HepG2 (cell line): Measurements from ENCODE around the gene RHOG. TPM values are rescaled to one million over a fixed set of nuclear protein-coding genes. Genes with fewer than 3 reads are reported as not detected.
A peak's percentile ranks its signal among the peaks of the same experiment; 100 is the strongest.

Experiments used
- ATF4 ChIP-seq, 2 experiments: fragments of 450-650 bp in 1 of 2; sonication (generic) in 1 of 2; formaldehyde crosslinking; IDR thresholded peaks; 2 replicates each; pipeline versions ENCODE4 v1.5.0 to v1.8.0; 2020 to 2022; ENCODE audit warnings: mild to moderate bottlenecking in 1 of 2, missing genetic modification reagents in 1 of 2
- HCFC1 ChIP-seq: fragments of 150-350 bp; IDR thresholded peaks from 2 replicates; pipeline ENCODE4 v1.6.1; 2014; ENCODE audit warnings: low read depth, low read length
- HIC2 ChIP-seq: sonication (generic); formaldehyde crosslinking; IDR thresholded peaks from 2 replicates; pipeline ENCODE4 v1.9.0; 2022; ENCODE audit warnings: low read depth, missing genetic modification reagents
- NFYB ChIP-seq: sonication (generic); formaldehyde crosslinking; IDR thresholded peaks from 2 replicates; pipeline ENCODE4 v1.4.0; 2020; ENCODE audit warnings: missing genetic modification reagents
- SP4 ChIP-seq: sonication (generic); formaldehyde crosslinking; IDR thresholded peaks from 2 replicates; pipeline ENCODE4 v1.8.1; 2023; ENCODE audit warnings: mild to moderate bottlenecking, missing genetic modification reagents
- ZNF292 ChIP-seq: sonication (generic); formaldehyde crosslinking; IDR thresholded peaks from 2 replicates; pipeline ENCODE4 v1.8.1; 2022; ENCODE audit warnings: mild to moderate bottlenecking, low read depth, missing genetic modification reagents, borderline replicate concordance
- ZNF343 ChIP-seq: sonication (generic); formaldehyde crosslinking; IDR thresholded peaks from 2 replicates; pipeline ENCODE4 v1.4.0; 2020; ENCODE audit warnings: mild to moderate bottlenecking, missing genetic modification reagents
- ZNF446 ChIP-seq: sonication (generic); formaldehyde crosslinking; IDR thresholded peaks from 2 replicates; pipeline ENCODE4 v1.5.0; 2020; ENCODE audit warnings: mild to moderate bottlenecking, missing genetic modification reagents
- ZNF563 ChIP-seq: sonication (generic); formaldehyde crosslinking; IDR thresholded peaks from 2 replicates; pipeline ENCODE4 v1.8.0; 2022; ENCODE audit warnings: mild to moderate bottlenecking, moderate library complexity, missing genetic modification reagents
- polyA plus RNA-seq, 8 experiments: library from polyadenylated mRNA; depleted of rRNA in 3 of 8; stranded (reverse) in 7 of 8; unstranded in 1 of 8; fragments of >200 nt; fragmentation: Illumina TruSeq in 4 of 8; extraction: Trizol in 4 of 8; gene quantifications; 2 replicates each; pipeline versions ENCODE4 v1.2.1 to v1.2.3, GENCODE V29; 2011 to 2016; ENCODE audit warnings: low read depth in 4 of 8, missing spikeins in 1 of 8, mixed read lengths in 1 of 8; ENCODE audit not compliant: insufficient read depth in 1 of 8
- total RNA-seq, 5 experiments: library from RNA; depleted of rRNA; stranded (reverse); fragments of >200 nt; fragmentation: Illumina TruSeq; extraction: Trizol; gene quantifications; 2 replicates each; pipeline ENCODE4 v1.2.3, GENCODE V29; 2016; ENCODE audit warnings: low read depth in 1 of 5
- TF ChIP-seq, protein P1 (sequence below): sonication (generic); formaldehyde crosslinking; IDR thresholded peaks from 2 replicates; pipeline ENCODE4 v1.4.0; 2020; ENCODE audit warnings: mild to moderate bottlenecking, missing genetic modification reagents
- TF ChIP-seq, protein P2 (sequence below): sonication (generic); formaldehyde crosslinking; IDR thresholded peaks from 2 replicates; pipeline ENCODE4 v1.4.0; 2020; ENCODE audit warnings: missing genetic modification reagents
- TF ChIP-seq, protein P3 (sequence below): sonication (generic); formaldehyde crosslinking; IDR thresholded peaks from 2 replicates; pipeline ENCODE4 v1.4.0; 2020; ENCODE audit warnings: missing genetic modification reagents, borderline replicate concordance
- TF ChIP-seq, protein P4 (sequence below): IDR thresholded peaks from 2 replicates; pipeline ENCODE4 v1.6.1; 2018; ENCODE audit warnings: missing genetic modification reagents
- TF ChIP-seq, protein P5 (sequence below): sonication (generic); formaldehyde crosslinking; IDR thresholded peaks from 2 replicates; pipeline ENCODE4 v1.8.0; 2022; ENCODE audit warnings: low read depth, missing genetic modification reagents

The RHOG gene
- total and polyA plus RNA-seq, 2 of the 13 experiments (the other 11 are each of a cell fraction or from before 2014, with no cell fraction given): 7.7 to 23.4 TPM

- TF ChIP-seq HCFC1 (no peak), SP4 (CRISPR knock-in tag) (peak; percentile 59; the same call in 1 of the 2 replicates), ATF4 (CRISPR knock-in tag; IDR thresholded peaks at IDR 0.05) (peak in 1 of 2 experiments; percentile 35; a peak in 1 of 4 replicates), ZNF343 (CRISPR knock-in tag) (no peak), ZNF292 (CRISPR knock-in tag) (no peak), ZNF446 (CRISPR knock-in tag) (no peak; the same call in 1 of the 2 replicates), HIC2 (CRISPR knock-in tag) (peak; percentile 73; the same call in 1 of the 2 replicates), NFYB (CRISPR knock-in tag) (peak; percentile 80), ZNF563 (CRISPR knock-in tag) (peak; percentile 65)
- TF ChIP-seq, protein P1, sequence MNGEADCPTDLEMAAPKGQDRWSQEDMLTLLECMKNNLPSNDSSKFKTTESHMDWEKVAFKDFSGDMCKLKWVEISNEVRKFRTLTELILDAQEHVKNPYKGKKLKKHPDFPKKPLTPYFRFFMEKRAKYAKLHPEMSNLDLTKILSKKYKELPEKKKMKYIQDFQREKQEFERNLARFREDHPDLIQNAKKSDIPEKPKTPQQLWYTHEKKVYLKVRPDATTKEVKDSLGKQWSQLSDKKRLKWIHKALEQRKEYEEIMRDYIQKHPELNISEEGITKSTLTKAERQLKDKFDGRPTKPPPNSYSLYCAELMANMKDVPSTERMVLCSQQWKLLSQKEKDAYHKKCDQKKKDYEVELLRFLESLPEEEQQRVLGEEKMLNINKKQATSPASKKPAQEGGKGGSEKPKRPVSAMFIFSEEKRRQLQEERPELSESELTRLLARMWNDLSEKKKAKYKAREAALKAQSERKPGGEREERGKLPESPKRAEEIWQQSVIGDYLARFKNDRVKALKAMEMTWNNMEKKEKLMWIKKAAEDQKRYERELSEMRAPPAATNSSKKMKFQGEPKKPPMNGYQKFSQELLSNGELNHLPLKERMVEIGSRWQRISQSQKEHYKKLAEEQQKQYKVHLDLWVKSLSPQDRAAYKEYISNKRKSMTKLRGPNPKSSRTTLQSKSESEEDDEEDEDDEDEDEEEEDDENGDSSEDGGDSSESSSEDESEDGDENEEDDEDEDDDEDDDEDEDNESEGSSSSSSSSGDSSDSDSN (CRISPR knock-in tag): peak; percentile 53
- TF ChIP-seq, protein P2, sequence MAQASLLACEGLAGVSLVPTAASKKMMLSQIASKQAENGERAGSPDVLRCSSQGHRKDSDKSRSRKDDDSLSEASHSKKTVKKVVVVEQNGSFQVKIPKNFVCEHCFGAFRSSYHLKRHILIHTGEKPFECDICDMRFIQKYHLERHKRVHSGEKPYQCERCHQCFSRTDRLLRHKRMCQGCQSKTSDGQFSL (CRISPR knock-in tag): no peak
- TF ChIP-seq, protein P3, sequence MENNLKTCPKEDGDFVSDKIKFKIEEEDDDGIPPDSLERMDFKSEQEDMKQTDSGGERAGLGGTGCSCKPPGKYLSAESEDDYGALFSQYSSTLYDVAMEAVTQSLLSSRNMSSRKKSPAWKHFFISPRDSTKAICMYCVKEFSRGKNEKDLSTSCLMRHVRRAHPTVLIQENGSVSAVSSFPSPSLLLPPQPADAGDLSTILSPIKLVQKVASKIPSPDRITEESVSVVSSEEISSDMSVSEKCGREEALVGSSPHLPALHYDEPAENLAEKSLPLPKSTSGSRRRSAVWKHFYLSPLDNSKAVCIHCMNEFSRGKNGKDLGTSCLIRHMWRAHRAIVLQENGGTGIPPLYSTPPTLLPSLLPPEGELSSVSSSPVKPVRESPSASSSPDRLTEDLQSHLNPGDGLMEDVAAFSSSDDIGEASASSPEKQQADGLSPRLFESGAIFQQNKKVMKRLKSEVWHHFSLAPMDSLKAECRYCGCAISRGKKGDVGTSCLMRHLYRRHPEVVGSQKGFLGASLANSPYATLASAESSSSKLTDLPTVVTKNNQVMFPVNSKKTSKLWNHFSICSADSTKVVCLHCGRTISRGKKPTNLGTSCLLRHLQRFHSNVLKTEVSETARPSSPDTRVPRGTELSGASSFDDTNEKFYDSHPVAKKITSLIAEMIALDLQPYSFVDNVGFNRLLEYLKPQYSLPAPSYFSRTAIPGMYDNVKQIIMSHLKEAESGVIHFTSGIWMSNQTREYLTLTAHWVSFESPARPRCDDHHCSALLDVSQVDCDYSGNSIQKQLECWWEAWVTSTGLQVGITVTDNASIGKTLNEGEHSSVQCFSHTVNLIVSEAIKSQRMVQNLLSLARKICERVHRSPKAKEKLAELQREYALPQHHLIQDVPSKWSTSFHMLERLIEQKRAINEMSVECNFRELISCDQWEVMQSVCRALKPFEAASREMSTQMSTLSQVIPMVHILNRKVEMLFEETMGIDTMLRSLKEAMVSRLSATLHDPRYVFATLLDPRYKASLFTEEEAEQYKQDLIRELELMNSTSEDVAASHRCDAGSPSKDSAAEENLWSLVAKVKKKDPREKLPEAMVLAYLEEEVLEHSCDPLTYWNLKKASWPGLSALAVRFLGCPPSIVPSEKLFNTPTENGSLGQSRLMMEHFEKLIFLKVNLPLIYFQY (CRISPR knock-in tag): peak; percentile 98
- TF ChIP-seq, protein P4, sequence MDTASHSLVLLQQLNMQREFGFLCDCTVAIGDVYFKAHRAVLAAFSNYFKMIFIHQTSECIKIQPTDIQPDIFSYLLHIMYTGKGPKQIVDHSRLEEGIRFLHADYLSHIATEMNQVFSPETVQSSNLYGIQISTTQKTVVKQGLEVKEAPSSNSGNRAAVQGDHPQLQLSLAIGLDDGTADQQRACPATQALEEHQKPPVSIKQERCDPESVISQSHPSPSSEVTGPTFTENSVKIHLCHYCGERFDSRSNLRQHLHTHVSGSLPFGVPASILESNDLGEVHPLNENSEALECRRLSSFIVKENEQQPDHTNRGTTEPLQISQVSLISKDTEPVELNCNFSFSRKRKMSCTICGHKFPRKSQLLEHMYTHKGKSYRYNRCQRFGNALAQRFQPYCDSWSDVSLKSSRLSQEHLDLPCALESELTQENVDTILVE (CRISPR knock-in tag): peak; percentile 73; the same call in 1 of the 2 replicates
- TF ChIP-seq, protein P5, sequence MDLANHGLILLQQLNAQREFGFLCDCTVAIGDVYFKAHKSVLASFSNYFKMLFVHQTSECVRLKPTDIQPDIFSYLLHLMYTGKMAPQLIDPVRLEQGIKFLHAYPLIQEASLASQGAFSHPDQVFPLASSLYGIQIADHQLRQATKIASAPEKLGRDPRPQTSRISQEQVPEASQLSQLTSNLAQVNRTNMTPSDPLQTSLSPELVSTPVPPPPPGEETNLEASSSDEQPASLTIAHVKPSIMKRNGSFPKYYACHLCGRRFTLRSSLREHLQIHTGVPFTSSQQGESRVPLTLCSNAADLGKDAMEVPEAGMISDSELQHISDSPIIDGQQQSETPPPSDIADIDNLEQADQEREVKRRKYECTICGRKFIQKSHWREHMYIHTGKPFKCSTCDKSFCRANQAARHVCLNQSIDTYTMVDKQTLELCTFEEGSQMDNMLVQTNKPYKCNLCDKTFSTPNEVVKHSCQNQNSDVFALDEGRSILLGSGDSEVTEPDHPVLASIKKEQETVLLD (CRISPR knock-in tag): peak; percentile 61; the same call in 1 of the 2 replicates
Measured at GRCh38 chr11:3854977-3855807, 14.4 kb upstream of the RHOG start, which contains the start of gene STIM1 (continued).
